NCI-H446 (cell line): ENCODE measurements around the gene CACNA1S.
A peak's percentile ranks its signal among the peaks of the same experiment; 100 is the strongest.

ENCODE experiments used
- DNase-seq, 2 experiments: peaks; one replicate each; lab custom pipeline; 2025; lab: John Stamatoyannopoulos, UW

Gene CACNA1S

GRCh38 chr1:201062511-201063091 lies 49.6 kb downstream of the CACNA1S start:
- no peak for DNase-seq

GRCh38 chr1:201061886-201062285 lies 50.3 kb downstream of the CACNA1S start:
- no peak for DNase-seq

- DNase-seq, result no peak
These were observed 51.2 kb downstream of the CACNA1S start for GRCh38 chr1:201061049-201061448.

- DNase-seq, result no peak
These were observed 51.6 kb downstream of the CACNA1S start for GRCh38 chr1:201060586-201060985.

- DNase-seq, result no peak
These were observed 52.2 kb downstream of the CACNA1S start for GRCh38 chr1:201059871-201060555.

GRCh38 chr1:201059401-201059800 lies 52.8 kb downstream of the CACNA1S start:
- DNase-seq, result no peak

- DNase-seq, result no peak
These were observed 58.1 kb downstream of the CACNA1S start for GRCh38 chr1:201054091-201054543.

GRCh38 chr1:201053155-201053860 lies 58.9 kb downstream of the CACNA1S start:
- DNase-seq, result no peak

- no peak for DNase-seq
These were observed 60.8 kb downstream of the CACNA1S start for GRCh38 chr1:201051399-201051798.

- DNase-seq, result no peak
These were observed 61.5 kb downstream of the CACNA1S start for GRCh38 chr1:201050515-201051277.

GRCh38 chr1:201049248-201049831 lies 62.9 kb downstream of the CACNA1S start:
- no peak for DNase-seq

- no peak for DNase-seq
These were observed 63.7 kb downstream of the CACNA1S start for GRCh38 chr1:201048521-201048920.

GRCh38 chr1:201044119-201044518 lies 68.1 kb downstream of the CACNA1S start:
- no peak for DNase-seq

GRCh38 chr1:201042779-201043461 lies 69.3 kb downstream of the CACNA1S start:
- peak; percentile 46 to 75 for DNase-seq

- no peak for DNase-seq
These were observed 71.2 kb downstream of the CACNA1S start for GRCh38 chr1:201041011-201041410.

GRCh38 chr1:201039876-201040275 lies 72.3 kb downstream of the CACNA1S start:
- DNase-seq, result peak in 1 of 2 experiments; percentile 38

GRCh38 chr1:201039418-201039817 lies 72.8 kb downstream of the CACNA1S start:
- no peak for DNase-seq

GRCh38 chr1:201038186-201038876 lies 73.9 kb downstream of the CACNA1S start:
- peak in 1 of 2 experiments; percentile 31 for DNase-seq

GRCh38 chr1:201036188-201036842 lies 75.9 kb downstream of the CACNA1S start:
- no peak for DNase-seq

GRCh38 chr1:201034671-201035070 lies 77.6 kb downstream of the CACNA1S start:
- no peak for DNase-seq
